ENCODE data around the gene CLSTN2. TPM values are rescaled to one million over a fixed set of nuclear protein-coding genes. Genes with fewer than 3 reads are reported as not detected.

The CLSTN2 gene
- total and polyA plus RNA-seq, 2 of the 8 experiments (the other 6 are each of a cell fraction or from before 2014, with no cell fraction given) = 0.39 to 0.52 TPM

GRCh38 chr3:140384028-140384771, 449.2 kb downstream of the CLSTN2 start:
- no peaks in the 10 kb centered on the region for H3K9me3 ChIP-seq (ENCODE audit: insufficient read depth in 2 of 2, low read depth in 1 of 2, low read length in 1 of 2)
- no peaks in the 10 kb centered on the region for H4K20me1 ChIP-seq (replicated peaks in 1 of 2; ENCODE audit: control insufficient read depth in 1 of 2, insufficient read depth in 2 of 2, low read length in 2 of 2)
- H2BK120ac ChIP-seq (replicated peaks; ENCODE audit: low read depth, low read length) = no peak overlapping the region
- DNase-seq (ENCODE audit: low read depth in 1 of 2, low spot score in 2 of 2) (no peak), FAIRE-seq (no peak)
- no peaks in the 10 kb centered on the region for H3K79me2 ChIP-seq (ENCODE audit: control insufficient read depth in 1 of 2, insufficient read depth in 2 of 2, low read length in 2 of 2)
- 89% methylated on average over 8 of the region's 8 CpGs; no CpG with 5 or more reads in 1 of the 2 experiments for WGBS, 2 experiments (ENCODE audit: extremely low coverage in 1 of 2, insufficient coverage in 1 of 2, insufficient read length in 1 of 2, insufficient replicate concordance in 2 of 2, low coverage in 1 of 2, low lambda C conversion rate in 2 of 2, missing lambda C conversion rate in 1 of 2)
- no peak overlapping the region for H3K4me2 ChIP-seq (ENCODE audit: insufficient read depth in 1 of 2, low read depth in 2 of 2, low read length in 2 of 2)
- H2BK12ac ChIP-seq (ENCODE audit: low read depth, low read length) = no peak overlapping the region
- H2BK5ac ChIP-seq (ENCODE audit: low read depth, low read length) = no peak overlapping the region
- no peak overlapping the region for H3K4ac ChIP-seq (replicated peaks; ENCODE audit: insufficient read length, low read depth, low read length)
- no peak overlapping the region for H4K5ac ChIP-seq (ENCODE audit: insufficient read length, low read depth, low read length)
- no peak overlapping the region for H3K56ac ChIP-seq (replicated peaks; ENCODE audit: insufficient read length, low read depth, low read length)
- H2AFZ ChIP-seq (ENCODE audit: low read length) = 0 out of 2 replicates have a peak overlapping the region, but pooled peaks have one; percentile 27
- no peaks in the 10 kb centered on the region for H3K79me1 ChIP-seq (ENCODE audit: low read depth, low read length)
- no peak overlapping the region for H3K27ac ChIP-seq (ENCODE audit: low read depth, low read length)
- CTCF ChIA-PET (ENCODE audit: partially characterized antibody) = interaction anchor here (1.3 to 1.5 kb wide), 2 partner anchors 33 to 108 kb away, joined by 3 read pairs; no protein-coding TSS in a partner anchor
- H3K23me2 ChIP-seq (ENCODE audit: low read depth, low read length) = no peaks in the 10 kb centered on the region
- H3K36me3 ChIP-seq (ENCODE audit: control insufficient read depth in 2 of 4, insufficient read depth in 4 of 4, low read length in 3 of 4) = no peaks in the 10 kb centered on the region
- H3K14ac ChIP-seq (ENCODE audit: insufficient read length) = no peak overlapping the region
- no peak overlapping the region for H2AK5ac ChIP-seq (ENCODE audit: low read depth, low read length)
- H3K4me1 ChIP-seq (replicated peaks in 1 of 4; ENCODE audit: control insufficient read depth in 3 of 4, insufficient read depth in 4 of 4, low read length in 3 of 4) = peaks cover 0 to 5% (median 2%) of the 10 kb centered on the region in 4 experiments; a peak in 2 of 7 replicates
- H4K8ac ChIP-seq (ENCODE audit: extremely low read depth, insufficient read depth, low read length) = no peak overlapping the region
- H3K23ac ChIP-seq (ENCODE audit: insufficient read length) = no peak overlapping the region
- H3K9ac ChIP-seq (replicated peaks in 1 of 4; ENCODE audit: extremely low read depth in 1 of 4, low read depth in 3 of 4, low read length in 3 of 4) = no peak overlapping the region
- POLR2A ChIA-PET (ENCODE audit: partially characterized antibody) = no interaction called here
- no peak overlapping the region for H4K91ac ChIP-seq (replicated peaks; ENCODE audit: insufficient read length, low read length)
- H3K18ac ChIP-seq (ENCODE audit: extremely low read depth, low read length) = no peak overlapping the region
- no peak overlapping the region for H2BK15ac ChIP-seq (ENCODE audit: low read length)
- H3K27me3 ChIP-seq (replicated peaks in 1 of 4; ENCODE audit: control insufficient read depth in 3 of 4, extremely low read depth in 1 of 4, insufficient read depth in 3 of 4, low read length in 3 of 4) = no peaks in the 10 kb centered on the region
- no peak overlapping the region for H2BK20ac ChIP-seq (ENCODE audit: low read length)
- H3K4me3 ChIP-seq (ENCODE audit: extremely low read depth in 1 of 4, insufficient read depth in 2 of 4, low read depth in 3 of 4, low read length in 4 of 4) = no peak overlapping the region
- no peak for TF ChIP-seq SP1 (IDR thresholded peaks at IDR 0.05; ENCODE audit: low read depth, low read length)
- TF ChIP-seq MAX (IDR thresholded peaks at IDR 0.05) = no peak
- TF ChIP-seq KDM4A (IDR thresholded peaks at IDR 0.05; ENCODE audit: low read depth, low read length, severe bottlenecking) = no peak
- TF ChIP-seq CHD1 (IDR thresholded peaks at IDR 0.05; ENCODE audit: low read depth, low read length) = no peak
- TF ChIP-seq SP4 (IDR thresholded peaks at IDR 0.05; ENCODE audit: low read length) = no peak
- no peak for TF ChIP-seq BACH1 (IDR thresholded peaks at IDR 0.05; ENCODE audit: low read length)
- no peak for TF ChIP-seq CHD2 (IDR thresholded peaks at IDR 0.05; ENCODE audit: low read length)
- no peak for TF ChIP-seq ATF2 (IDR thresholded peaks at IDR 0.05; ENCODE audit: low read length)
- TF ChIP-seq, protein P1, sequence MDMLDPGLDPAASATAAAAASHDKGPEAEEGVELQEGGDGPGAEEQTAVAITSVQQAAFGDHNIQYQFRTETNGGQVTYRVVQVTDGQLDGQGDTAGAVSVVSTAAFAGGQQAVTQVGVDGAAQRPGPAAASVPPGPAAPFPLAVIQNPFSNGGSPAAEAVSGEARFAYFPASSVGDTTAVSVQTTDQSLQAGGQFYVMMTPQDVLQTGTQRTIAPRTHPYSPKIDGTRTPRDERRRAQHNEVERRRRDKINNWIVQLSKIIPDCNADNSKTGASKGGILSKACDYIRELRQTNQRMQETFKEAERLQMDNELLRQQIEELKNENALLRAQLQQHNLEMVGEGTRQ (IDR thresholded peaks at IDR 0.05; ENCODE audit: low read length) = no peak
- no peak for TF ChIP-seq CREB1 (IDR thresholded peaks at IDR 0.05)

Data from H1 (cell line).